Stimulated activated CD8-positive, alpha-beta memory T cell treated with anti-CD3 and anti-CD28 coated beads, Interleukin-4, amount 100 ng/mL, for 4 hours (primary cell): ENCODE data around the gene CTTNBP2NL.
"Not testable (repeated sequence)": the region's sequence is repeated elsewhere in the genome, so short reads cannot be mapped to it uniquely, and the experiment has no call there.

Experiments
- DNase-seq, 2 donors: peaks; one replicate each; pipeline ENCODE4 v3.0.0-alpha.2; 2020; ENCODE audit warnings: low read depth in 2 of 2, low spot score in 1 of 2

Gene CTTNBP2NL

GRCh38 chr1:112418099-112418892, 22.3 kb downstream of the CTTNBP2NL start:
- DNase-seq: no peak

GRCh38 chr1:112423207-112423606, 27.2 kb downstream of the CTTNBP2NL start:
- DNase-seq: no peak

- not testable (repeated sequence) for DNase-seq
These were observed 27.7 kb downstream of the CTTNBP2NL start for GRCh38 chr1:112423666-112424065.

- DNase-seq: no peak
These were observed 33.7 kb downstream of the CTTNBP2NL start for GRCh38 chr1:112429749-112430148.

- no peak for DNase-seq
These were observed 35.0 kb downstream of the CTTNBP2NL start for GRCh38 chr1:112431038-112431437.

GRCh38 chr1:112435448-112435847, 39.4 kb downstream of the CTTNBP2NL start:
- no peak for DNase-seq

GRCh38 chr1:112436384-112437156, 40.6 kb downstream of the CTTNBP2NL start:
- DNase-seq: no peak

- not testable (repeated sequence) for DNase-seq
These were observed 42.1 kb downstream of the CTTNBP2NL start for GRCh38 chr1:112438156-112438555.

- no peak for DNase-seq
These were observed 43.6 kb downstream of the CTTNBP2NL start for GRCh38 chr1:112439592-112439991.

GRCh38 chr1:112440574-112440973, 44.6 kb downstream of the CTTNBP2NL start:
- DNase-seq: no peak

GRCh38 chr1:112444269-112444668, 48.3 kb downstream of the CTTNBP2NL start:
- DNase-seq: no peak

- no peak for DNase-seq
These were observed 49.6 kb downstream of the CTTNBP2NL start for GRCh38 chr1:112445596-112445995.

- DNase-seq: no peak
These were observed 50.4 kb downstream of the CTTNBP2NL start for GRCh38 chr1:112446411-112446810.

- DNase-seq: no peak
These were observed 53.1 kb downstream of the CTTNBP2NL start for GRCh38 chr1:112448904-112449629.

GRCh38 chr1:112449630-112449983, 53.6 kb downstream of the CTTNBP2NL start:
- no peak for DNase-seq

GRCh38 chr1:112450773-112451172, 54.8 kb downstream of the CTTNBP2NL start:
- DNase-seq: no peak

GRCh38 chr1:112451301-112451700, 55.3 kb downstream of the CTTNBP2NL start:
- DNase-seq: not testable (repeated sequence)

- DNase-seq: no peak
These were observed 57.9 kb downstream of the CTTNBP2NL start for GRCh38 chr1:112453876-112454275.

- DNase-seq: no peak
These were observed 58.3 kb downstream of the CTTNBP2NL start for GRCh38 chr1:112454316-112454715.

- DNase-seq: no peak
These were observed 61.2 kb downstream of the CTTNBP2NL start for GRCh38 chr1:112457241-112457640.

- no peak for DNase-seq
These were observed 61.9 kb downstream of the CTTNBP2NL start for GRCh38 chr1:112457955-112458354.

- DNase-seq: no peak
These were observed 62.7 kb downstream of the CTTNBP2NL start for GRCh38 chr1:112458756-112459155.
